Measurements from ENCODE around the gene SYT11. TPM values are rescaled to one million over a fixed set of nuclear protein-coding genes. Genes with fewer than 3 reads are reported as not detected.

The SYT11 gene
- total and polyA plus RNA-seq, 2 of the 8 experiments (the other 6 are each of a cell fraction or from before 2014, with no cell fraction given), result 7.2 to 9.6 TPM

GRCh38 chr1:155897746-155898145, 38.4 kb downstream of the SYT11 start (continued):
- TF ChIP-seq EP300 (IDR thresholded peaks at IDR 0.05; ENCODE audit: borderline replicate concordance in 1 of 2, low read depth in 2 of 2, low read length in 2 of 2) (no peak), RNF2 (IDR thresholded peaks at IDR 0.05; ENCODE audit: borderline replicate concordance, low read depth, low read length, missing control alignments, poor library complexity, severe bottlenecking) (no peak), RFX5 (IDR thresholded peaks at IDR 0.05; ENCODE audit: borderline replicate concordance, low read depth, low read length) (no peak), JUN (IDR thresholded peaks at IDR 0.05; ENCODE audit: low read depth, low read length) (no peak)
